ENCODE measurements around the gene CAND2.

The CAND2 gene

GRCh38 chr3:12877040-12877439 is 80.6 kb downstream of the CAND2 start:
- TF ChIP-seq CTCF (IDR thresholded peaks at IDR 0.05), result no peak

- no peak for TF ChIP-seq CTCF (IDR thresholded peaks at IDR 0.05)
These were observed 81.7 kb downstream of the CAND2 start for GRCh38 chr3:12878141-12878574.

GRCh38 chr3:12879191-12879815 is 82.8 kb downstream of the CAND2 start:
- TF ChIP-seq CTCF (IDR thresholded peaks at IDR 0.05), result no peak

- no peak for TF ChIP-seq CTCF (IDR thresholded peaks at IDR 0.05)
These were observed 86.1 kb downstream of the CAND2 start for GRCh38 chr3:12882336-12883310.

- no peak for TF ChIP-seq CTCF (IDR thresholded peaks at IDR 0.05)
These were observed 87.8 kb downstream of the CAND2 start for GRCh38 chr3:12884186-12884680.

Measured in LNCAP (cell line).